HepG2 (cell line): ENCODE data around the gene TPD52L2. TPM values are rescaled to one million over a fixed set of nuclear protein-coding genes. Genes with fewer than 3 reads are reported as not detected.

Experiments used
- SIN3B ChIP-seq: fragments of 150-350 bp; IDR thresholded peaks from 2 replicates; pipeline ENCODE4 v1.6.1; 2014; ENCODE audit warnings: low read length
- TCF12 ChIP-seq, 2 experiments: fragments of 450-650 bp in 1 of 2; sonication (generic) in 1 of 2; formaldehyde crosslinking in 1 of 2; IDR thresholded peaks; 2 replicates each; pipeline versions ENCODE4 v1.6.1 to v1.8.0; 2017 to 2022; ENCODE audit warnings: antibody characterized with exemption in 1 of 2, mild to moderate bottlenecking in 1 of 2, missing genetic modification reagents in 1 of 2, moderate library complexity in 1 of 2
- ZNF124 ChIP-seq: sonication (generic); formaldehyde crosslinking; IDR thresholded peaks from 2 replicates; pipeline ENCODE4 v1.4.0; 2020; ENCODE audit warnings: missing genetic modification reagents
- ZNF567 ChIP-seq: sonication (generic); formaldehyde crosslinking; IDR thresholded peaks from 2 replicates; pipeline ENCODE4 v1.8.1; 2023; ENCODE audit warnings: mild to moderate bottlenecking, missing genetic modification reagents, borderline replicate concordance
- ZNF7 ChIP-seq: IDR thresholded peaks from 2 replicates; pipeline ENCODE4 v1.6.1; 2016; ENCODE audit warnings: missing biosample characterization, missing genetic modification reagents
- ZNF891 ChIP-seq: sonication (generic); formaldehyde crosslinking; IDR thresholded peaks from 2 replicates; pipeline ENCODE4 v1.5.0; 2020; ENCODE audit warnings: mild to moderate bottlenecking, missing genetic modification reagents
- ZSCAN29 ChIP-seq: sonication (generic); formaldehyde crosslinking; conservative IDR thresholded peaks from 2 replicates; pipeline ENCODE4 v1.4.0; 2020; ENCODE audit warnings: mild to moderate bottlenecking, missing genetic modification reagents
- polyA plus RNA-seq, 8 experiments: library from polyadenylated mRNA; depleted of rRNA in 3 of 8; stranded (reverse) in 7 of 8; unstranded in 1 of 8; fragments of >200 nt; fragmentation: Illumina TruSeq in 4 of 8; extraction: Trizol in 4 of 8; gene quantifications; 2 replicates each; pipeline versions ENCODE4 v1.2.1 to v1.2.3, GENCODE V29; 2011 to 2016; ENCODE audit warnings: low read depth in 4 of 8, missing spikeins in 1 of 8, mixed read lengths in 1 of 8; ENCODE audit not compliant: insufficient read depth in 1 of 8
- total RNA-seq, 5 experiments: library from RNA; depleted of rRNA; stranded (reverse); fragments of >200 nt; fragmentation: Illumina TruSeq; extraction: Trizol; gene quantifications; 2 replicates each; pipeline ENCODE4 v1.2.3, GENCODE V29; 2016; ENCODE audit warnings: low read depth in 1 of 5
- TF ChIP-seq, protein P1 (sequence below): IDR thresholded peaks from 2 replicates; pipeline ENCODE4 v1.4.0; 2020; ENCODE audit warnings: mild to moderate bottlenecking, missing genetic modification reagents
- TF ChIP-seq, protein P2 (sequence below): sonication (generic); formaldehyde crosslinking; IDR thresholded peaks from 2 replicates; pipeline ENCODE4 v1.4.0; 2020; ENCODE audit warnings: mild to moderate bottlenecking, missing genetic modification reagents
- TF ChIP-seq, protein P3 (sequence below): sonication (generic); formaldehyde crosslinking; conservative IDR thresholded peaks from 2 replicates; pipeline ENCODE4 v1.5.0; 2020; ENCODE audit warnings: missing genetic modification reagents
- TF ChIP-seq, protein P4 (sequence below): sonication (generic); formaldehyde crosslinking; IDR thresholded peaks from 2 replicates; pipeline ENCODE4 v1.4.0; 2020; ENCODE audit warnings: missing genetic modification reagents
- TF ChIP-seq, protein P5 (sequence below): sonication (generic); formaldehyde crosslinking; IDR thresholded peaks from 2 replicates; pipeline ENCODE4 v1.5.0; 2020; ENCODE audit warnings: missing genetic modification reagents
- TF ChIP-seq, protein P6 (sequence below): IDR thresholded peaks from 2 replicates; pipeline ENCODE4 v1.6.1; 2016; ENCODE audit warnings: low read depth, control low read depth

Gene TPD52L2
- total and polyA plus RNA-seq, 2 of the 13 experiments (the other 11 are each of a cell fraction or from before 2014, with no cell fraction given), result 156 to 184 TPM

DNA sequence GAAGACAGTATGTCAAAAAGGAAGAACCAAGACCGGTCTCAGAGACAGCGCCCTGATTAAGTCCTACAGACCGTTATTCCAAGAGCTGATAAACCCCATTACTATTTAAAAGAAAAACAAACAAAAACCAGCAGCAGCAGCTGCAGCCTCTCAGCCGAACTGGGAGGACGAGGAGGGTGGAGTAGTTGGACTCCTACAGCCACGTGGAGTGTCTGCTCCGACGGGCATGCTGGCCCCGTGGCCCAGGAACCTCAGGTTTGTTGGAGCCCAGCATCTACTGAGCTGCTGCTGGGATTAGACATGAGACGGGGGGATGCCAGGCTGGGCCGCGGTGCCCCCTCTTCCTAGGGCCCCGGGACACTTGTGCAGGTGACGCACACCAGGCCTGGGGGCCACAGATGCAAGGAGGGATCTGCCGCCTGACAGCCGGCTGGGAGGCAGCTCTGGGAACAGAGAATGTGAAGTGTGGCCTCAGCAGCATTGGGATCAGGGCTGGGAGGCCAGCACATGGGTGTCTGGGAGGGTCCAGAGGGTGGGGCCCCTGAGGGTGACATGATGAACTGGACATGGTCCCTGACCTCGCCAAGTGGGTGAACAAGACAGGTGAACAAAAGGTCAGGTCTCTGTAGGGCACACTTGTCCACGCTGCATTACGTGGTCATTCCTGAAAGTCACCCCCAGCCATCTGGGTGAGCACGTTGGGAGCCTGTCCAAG lies 31.1 kb upstream of the TPD52L2 start (continued):
- TF ChIP-seq, protein P1, sequence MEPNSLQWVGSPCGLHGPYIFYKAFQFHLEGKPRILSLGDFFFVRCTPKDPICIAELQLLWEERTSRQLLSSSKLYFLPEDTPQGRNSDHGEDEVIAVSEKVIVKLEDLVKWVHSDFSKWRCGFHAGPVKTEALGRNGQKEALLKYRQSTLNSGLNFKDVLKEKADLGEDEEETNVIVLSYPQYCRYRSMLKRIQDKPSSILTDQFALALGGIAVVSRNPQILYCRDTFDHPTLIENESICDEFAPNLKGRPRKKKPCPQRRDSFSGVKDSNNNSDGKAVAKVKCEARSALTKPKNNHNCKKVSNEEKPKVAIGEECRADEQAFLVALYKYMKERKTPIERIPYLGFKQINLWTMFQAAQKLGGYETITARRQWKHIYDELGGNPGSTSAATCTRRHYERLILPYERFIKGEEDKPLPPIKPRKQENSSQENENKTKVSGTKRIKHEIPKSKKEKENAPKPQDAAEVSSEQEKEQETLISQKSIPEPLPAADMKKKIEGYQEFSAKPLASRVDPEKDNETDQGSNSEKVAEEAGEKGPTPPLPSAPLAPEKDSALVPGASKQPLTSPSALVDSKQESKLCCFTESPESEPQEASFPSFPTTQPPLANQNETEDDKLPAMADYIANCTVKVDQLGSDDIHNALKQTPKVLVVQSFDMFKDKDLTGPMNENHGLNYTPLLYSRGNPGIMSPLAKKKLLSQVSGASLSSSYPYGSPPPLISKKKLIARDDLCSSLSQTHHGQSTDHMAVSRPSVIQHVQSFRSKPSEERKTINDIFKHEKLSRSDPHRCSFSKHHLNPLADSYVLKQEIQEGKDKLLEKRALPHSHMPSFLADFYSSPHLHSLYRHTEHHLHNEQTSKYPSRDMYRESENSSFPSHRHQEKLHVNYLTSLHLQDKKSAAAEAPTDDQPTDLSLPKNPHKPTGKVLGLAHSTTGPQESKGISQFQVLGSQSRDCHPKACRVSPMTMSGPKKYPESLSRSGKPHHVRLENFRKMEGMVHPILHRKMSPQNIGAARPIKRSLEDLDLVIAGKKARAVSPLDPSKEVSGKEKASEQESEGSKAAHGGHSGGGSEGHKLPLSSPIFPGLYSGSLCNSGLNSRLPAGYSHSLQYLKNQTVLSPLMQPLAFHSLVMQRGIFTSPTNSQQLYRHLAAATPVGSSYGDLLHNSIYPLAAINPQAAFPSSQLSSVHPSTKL, result peak; percentile 30; the same call in 1 of the 2 replicates
- TF ChIP-seq, protein P2, sequence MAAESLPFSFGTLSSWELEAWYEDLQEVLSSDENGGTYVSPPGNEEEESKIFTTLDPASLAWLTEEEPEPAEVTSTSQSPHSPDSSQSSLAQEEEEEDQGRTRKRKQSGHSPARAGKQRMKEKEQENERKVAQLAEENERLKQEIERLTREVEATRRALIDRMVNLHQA (CRISPR knock-in tag), result no peak
- no peak for TF ChIP-seq ZNF567 (CRISPR knock-in tag)
- no peak for TF ChIP-seq ZNF7 (CRISPR knock-in tag)
- TF ChIP-seq, protein P3, sequence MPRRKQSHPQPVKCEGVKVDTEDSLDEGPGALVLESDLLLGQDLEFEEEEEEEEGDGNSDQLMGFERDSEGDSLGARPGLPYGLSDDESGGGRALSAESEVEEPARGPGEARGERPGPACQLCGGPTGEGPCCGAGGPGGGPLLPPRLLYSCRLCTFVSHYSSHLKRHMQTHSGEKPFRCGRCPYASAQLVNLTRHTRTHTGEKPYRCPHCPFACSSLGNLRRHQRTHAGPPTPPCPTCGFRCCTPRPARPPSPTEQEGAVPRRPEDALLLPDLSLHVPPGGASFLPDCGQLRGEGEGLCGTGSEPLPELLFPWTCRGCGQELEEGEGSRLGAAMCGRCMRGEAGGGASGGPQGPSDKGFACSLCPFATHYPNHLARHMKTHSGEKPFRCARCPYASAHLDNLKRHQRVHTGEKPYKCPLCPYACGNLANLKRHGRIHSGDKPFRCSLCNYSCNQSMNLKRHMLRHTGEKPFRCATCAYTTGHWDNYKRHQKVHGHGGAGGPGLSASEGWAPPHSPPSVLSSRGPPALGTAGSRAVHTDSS (CRISPR knock-in tag), result no peak
- TF ChIP-seq ZNF891, result no peak
- TF ChIP-seq ZSCAN29 (CRISPR knock-in tag), result 0 out of 2 replicates have a peak, but pooled peaks have one; percentile 56
- TF ChIP-seq TCF12 (IDR thresholded peaks at IDR 0.05), result no peak
- no peak for TF ChIP-seq TCF12 (CRISPR knock-in tag; IDR thresholded peaks at IDR 0.05)
- TF ChIP-seq, protein P4, sequence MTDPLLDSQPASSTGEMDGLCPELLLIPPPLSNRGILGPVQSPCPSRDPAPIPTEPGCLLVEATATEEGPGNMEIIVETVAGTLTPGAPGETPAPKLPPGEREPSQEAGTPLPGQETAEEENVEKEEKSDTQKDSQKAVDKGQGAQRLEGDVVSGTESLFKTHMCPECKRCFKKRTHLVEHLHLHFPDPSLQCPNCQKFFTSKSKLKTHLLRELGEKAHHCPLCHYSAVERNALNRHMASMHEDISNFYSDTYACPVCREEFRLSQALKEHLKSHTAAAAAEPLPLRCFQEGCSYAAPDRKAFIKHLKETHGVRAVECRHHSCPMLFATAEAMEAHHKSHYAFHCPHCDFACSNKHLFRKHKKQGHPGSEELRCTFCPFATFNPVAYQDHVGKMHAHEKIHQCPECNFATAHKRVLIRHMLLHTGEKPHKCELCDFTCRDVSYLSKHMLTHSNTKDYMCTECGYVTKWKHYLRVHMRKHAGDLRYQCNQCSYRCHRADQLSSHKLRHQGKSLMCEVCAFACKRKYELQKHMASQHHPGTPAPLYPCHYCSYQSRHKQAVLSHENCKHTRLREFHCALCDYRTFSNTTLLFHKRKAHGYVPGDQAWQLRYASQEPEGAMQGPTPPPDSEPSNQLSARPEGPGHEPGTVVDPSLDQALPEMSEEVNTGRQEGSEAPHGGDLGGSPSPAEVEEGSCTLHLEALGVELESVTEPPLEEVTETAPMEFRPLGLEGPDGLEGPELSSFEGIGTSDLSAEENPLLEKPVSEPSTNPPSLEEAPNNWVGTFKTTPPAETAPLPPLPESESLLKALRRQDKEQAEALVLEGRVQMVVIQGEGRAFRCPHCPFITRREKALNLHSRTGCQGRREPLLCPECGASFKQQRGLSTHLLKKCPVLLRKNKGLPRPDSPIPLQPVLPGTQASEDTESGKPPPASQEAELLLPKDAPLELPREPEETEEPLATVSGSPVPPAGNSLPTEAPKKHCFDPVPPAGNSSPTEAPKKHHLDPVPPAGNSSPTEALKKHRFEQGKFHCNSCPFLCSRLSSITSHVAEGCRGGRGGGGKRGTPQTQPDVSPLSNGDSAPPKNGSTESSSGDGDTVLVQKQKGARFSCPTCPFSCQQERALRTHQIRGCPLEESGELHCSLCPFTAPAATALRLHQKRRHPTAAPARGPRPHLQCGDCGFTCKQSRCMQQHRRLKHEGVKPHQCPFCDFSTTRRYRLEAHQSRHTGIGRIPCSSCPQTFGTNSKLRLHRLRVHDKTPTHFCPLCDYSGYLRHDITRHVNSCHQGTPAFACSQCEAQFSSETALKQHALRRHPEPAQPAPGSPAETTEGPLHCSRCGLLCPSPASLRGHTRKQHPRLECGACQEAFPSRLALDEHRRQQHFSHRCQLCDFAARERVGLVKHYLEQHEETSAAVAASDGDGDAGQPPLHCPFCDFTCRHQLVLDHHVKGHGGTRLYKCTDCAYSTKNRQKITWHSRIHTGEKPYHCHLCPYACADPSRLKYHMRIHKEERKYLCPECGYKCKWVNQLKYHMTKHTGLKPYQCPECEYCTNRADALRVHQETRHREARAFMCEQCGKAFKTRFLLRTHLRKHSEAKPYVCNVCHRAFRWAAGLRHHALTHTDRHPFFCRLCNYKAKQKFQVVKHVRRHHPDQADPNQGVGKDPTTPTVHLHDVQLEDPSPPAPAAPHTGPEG (CRISPR knock-in tag), result no peak
- TF ChIP-seq SIN3B, result no peak
- no peak for TF ChIP-seq ZNF124
- TF ChIP-seq, protein P5, sequence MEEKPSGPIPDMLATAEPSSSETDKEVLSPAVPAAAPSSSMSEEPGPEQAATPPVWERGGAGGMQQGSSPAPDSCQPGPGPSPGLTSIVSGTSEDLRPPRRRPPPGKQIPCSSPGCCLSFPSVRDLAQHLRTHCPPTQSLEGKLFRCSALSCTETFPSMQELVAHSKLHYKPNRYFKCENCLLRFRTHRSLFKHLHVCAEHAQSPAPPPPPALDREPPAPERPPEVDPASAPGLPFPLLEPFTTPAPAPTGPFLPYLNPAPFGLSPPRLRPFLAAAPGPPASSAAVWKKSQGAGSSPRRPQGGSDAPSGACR (CRISPR knock-in tag), result no peak
- TF ChIP-seq, protein P6, sequence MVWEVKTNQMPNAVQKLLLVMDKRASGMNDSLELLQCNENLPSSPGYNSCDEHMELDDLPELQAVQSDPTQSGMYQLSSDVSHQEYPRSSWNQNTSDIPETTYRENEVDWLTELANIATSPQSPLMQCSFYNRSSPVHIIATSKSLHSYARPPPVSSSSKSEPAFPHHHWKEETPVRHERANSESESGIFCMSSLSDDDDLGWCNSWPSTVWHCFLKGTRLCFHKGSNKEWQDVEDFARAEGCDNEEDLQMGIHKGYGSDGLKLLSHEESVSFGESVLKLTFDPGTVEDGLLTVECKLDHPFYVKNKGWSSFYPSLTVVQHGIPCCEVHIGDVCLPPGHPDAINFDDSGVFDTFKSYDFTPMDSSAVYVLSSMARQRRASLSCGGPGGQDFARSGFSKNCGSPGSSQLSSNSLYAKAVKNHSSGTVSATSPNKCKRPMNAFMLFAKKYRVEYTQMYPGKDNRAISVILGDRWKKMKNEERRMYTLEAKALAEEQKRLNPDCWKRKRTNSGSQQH (CRISPR knock-in tag), result no peak
